Panc1 (cell line): ENCODE results near the gene EFCC1. TPM values are rescaled to one million over a fixed set of nuclear protein-coding genes. Genes with fewer than 3 reads are reported as not detected.
"Not testable (repeated sequence)": the region's sequence is repeated elsewhere in the genome, so short reads cannot be mapped to it uniquely, and the experiment has no call there.

ENCODE experiments used
- ATAC-seq: fragments of 200-7000 bp; cut with Tn5 transposase; 2 replicates; pipeline ENCODE4 v1.9.1; 2020; ENCODE audit warnings: mild to moderate bottlenecking, moderate library complexity
- BruUV-seq: library from RNA; stranded (reverse); fragments of 400-500 nt; replicated peaks from 2 replicates; lab custom pipeline; 2021; lab: Mats Ljungman, UMichigan
- CTCF ChIA-PET: fragments of 300-600 bp; sonication (Branson Sonifier 250); formaldehyde crosslinking; loops from one replicate; lab custom pipeline; 2022; ENCODE audit warnings: antibody characterized with exemption; lab: Charles Lee
- POLR2A ChIA-PET: fragments of 300-600 bp; sonication (Branson Sonifier 250); formaldehyde crosslinking; loops from one replicate; lab custom pipeline; 2022; ENCODE audit warnings: antibody characterized with exemption; lab: Charles Lee
- DNase-seq: peaks from one replicate; pipeline ENCODE4 v3.0.0-alpha.2; 2010; ENCODE audit warnings: low read depth, low spot score
- H3K27ac ChIP-seq: 2 replicates; pipeline ENCODE4 v1.5.1; 2011; ENCODE audit warnings: mild to moderate bottlenecking, low read length, inconsistent platforms
- H3K27me3 ChIP-seq: fragments of 200-500 bp; sonication (Bioruptor generic); 2 replicates; pipeline ENCODE4 v1.6.0; 2014; ENCODE audit warnings: low read length, inconsistent platforms; ENCODE audit not compliant: control insufficient read depth, insufficient read depth
- H3K36me3 ChIP-seq: fragments of 200-500 bp; sonication (Bioruptor generic); 2 replicates; pipeline ENCODE4 v1.5.1; 2014; ENCODE audit warnings: inconsistent platforms, mild to moderate bottlenecking, low read length, moderate library complexity; ENCODE audit not compliant: control insufficient read depth, insufficient read depth
- H3K4me1 ChIP-seq: 2 replicates; pipeline ENCODE4 v1.5.1; 2011; ENCODE audit warnings: inconsistent platforms, mild to moderate bottlenecking, low read length, moderate library complexity; ENCODE audit not compliant: control insufficient read depth, insufficient read depth
- H3K4me3 ChIP-seq, 2 experiments: 2 replicates each; pipeline ENCODE4 v1.5.1; 2011 to 2012; ENCODE audit warnings: low read depth in 2 of 2, low read length in 2 of 2, mild to moderate bottlenecking in 2 of 2, inconsistent platforms in 1 of 2, moderate library complexity in 1 of 2
- H3K9me3 ChIP-seq: fragments of 200-500 bp; sonication (Bioruptor generic); 2 replicates; pipeline ENCODE4 v1.5.1; 2014; ENCODE audit warnings: low read depth, mild to moderate bottlenecking, inconsistent platforms, low read length, moderate library complexity; ENCODE audit not compliant: control insufficient read depth, insufficient read depth
- CTCF ChIP-seq: fragments of 450-650 bp; IDR thresholded peaks from 2 replicates; pipeline ENCODE4 v1.5.1; 2017; ENCODE audit warnings: mild to moderate bottlenecking
- POLR2AphosphoS5 ChIP-seq: IDR thresholded peaks from 2 replicates; pipeline ENCODE4 v1.6.1; 2012; ENCODE audit warnings: mild to moderate bottlenecking, low read depth, low read length, moderate library complexity
- REST ChIP-seq, 2 experiments: IDR thresholded peaks; 2 replicates each; pipeline ENCODE4 v1.6.1; 2011 to 2012; ENCODE audit warnings: low read depth in 2 of 2, control low read depth in 1 of 2, low read length in 1 of 2, mild to moderate bottlenecking in 1 of 2, moderate library complexity in 1 of 2; ENCODE audit not compliant: insufficient read depth in 1 of 2
- SIN3A ChIP-seq: IDR thresholded peaks from 2 replicates; pipeline ENCODE4 v1.6.1; 2012; ENCODE audit warnings: low read depth, mild to moderate bottlenecking, low read length, moderate library complexity, borderline replicate concordance; ENCODE audit not compliant: insufficient read depth
- TCF7L2 ChIP-seq: IDR thresholded peaks from 2 replicates; pipeline ENCODE4 v1.6.1; 2011; ENCODE audit warnings: mild to moderate bottlenecking, low read depth, low read length, inconsistent platforms
- in situ Hi-C: cut with HindIII; loops from 2 replicates; pipeline ENCODE4 v1.10.0; 2016; ENCODE audit warnings: low sequenced_read_pairs, low pct_unique_long_range_greater_than_20kb
- intact Hi-C: fragments of 100-400 bp; cut with micrococcal nuclease; formaldehyde crosslinking; loops from one replicate; pipeline ENCODE4 v1.10.0; 2022; ENCODE audit not compliant: unreplicated experiment
- total RNA-seq: library from RNA; stranded (reverse); gene quantifications from one replicate; pipeline ENCODE4 v1.2.1, GENCODE V29; 2021; ENCODE audit not compliant: unreplicated experiment

The EFCC1 gene
- total RNA-seq, 1 experiment from 2014 or later = 0.15 TPM

GRCh38 chr3:129068291-129068886, 67.3 kb downstream of the EFCC1 start:
- POLR2A ChIA-PET = interaction anchor here (1.1 kb wide), 2 partner anchors 15 to 245 kb away, joined by 3 read pairs; no protein-coding TSS in a partner anchor
- Histone ChIP-seq H3K27me3 (no peaks in the 10 kb centered on the region), H3K36me3 (no peaks in the 10 kb centered on the region), H3K4me3 (peak overlapping the region in 1 of 2 experiments; percentile 11; a peak in 1 of 4 replicates), H3K9me3 (no peaks in the 10 kb centered on the region), H3K4me1 (no peaks in the 10 kb centered on the region), H3K27ac (no peak overlapping the region)
- TF ChIP-seq CTCF = no peak
- no peak for TF ChIP-seq REST (IDR thresholded peaks at IDR 0.05; ENCODE audit: insufficient read depth in 1 of 2, low read depth in 2 of 2, low read length in 1 of 2)
- TF ChIP-seq SIN3A = no peak
- no peak for TF ChIP-seq POLR2AphosphoS5
- TF ChIP-seq TCF7L2 = no peak
- DNase-seq (no peak), ATAC-seq (0 out of 2 replicates have a peak, but pooled peaks have one; percentile 21)
- in situ Hi-C loops (no loop called here), intact Hi-C loops (no loop called here)
- BruUV-seq = no TSS peak
- CTCF ChIA-PET = interaction anchor here (0.5 kb wide), 1 partner anchor 98 kb away, joined by 5 read pairs; no protein-coding TSS in a partner anchor

GRCh38 chr3:129069313-129070085, 68.4 kb downstream of the EFCC1 start:
- H3K4me1 ChIP-seq, H3K4me3 ChIP-seq, H3K9me3 ChIP-seq, H3K27me3 ChIP-seq, H3K27ac ChIP-seq, intact Hi-C loops, BruUV-seq, POLR2A ChIA-PET, in situ Hi-C loops, DNase-seq, H3K36me3 ChIP-seq, CTCF ChIA-PET: not testable (repeated sequence)
- ATAC-seq = peak; percentile 28; the same call in 1 of the 2 replicates
